ENCODE measurements around the gene ZPR1. TPM values are rescaled to one million over a fixed set of nuclear protein-coding genes. Genes with fewer than 3 reads are reported as not detected.

The ZPR1 gene
- total and polyA plus RNA-seq, 2 of the 4 experiments (the other 2 are of a cell fraction) = 40.8 to 52.0 TPM

- dilution Hi-C loops (cut with HindIII; ENCODE audit: low sequenced_read_pairs, unreplicated experiment) (no loop called here), in situ Hi-C loops (cut with MboI; ENCODE audit: low sequenced_read_pairs) (no loop called here), intact Hi-C loops (cut with micrococcal nuclease) (no loop called here)
- Histone ChIP-seq H3K23ac (ENCODE audit: low read depth, low read length) (no peak overlapping the region), H3K4me1 (ENCODE audit: control insufficient read depth, insufficient read depth, low read length) (peaks cover 7% of the 10 kb centered on the region; the same call in 1 of the 2 replicates), H3K18ac (ENCODE audit: low read depth, low read length) (no peak overlapping the region), H3K36me3 (ENCODE audit: control insufficient read depth, insufficient read depth, low read length) (no peaks in the 10 kb centered on the region), H3K4me3 (ENCODE audit: insufficient read depth, low read depth, low read length) (no peak overlapping the region), H2AK9ac (replicated peaks; ENCODE audit: low read depth, low read length, poor library complexity) (no peak overlapping the region), H3K4me2 (ENCODE audit: low read depth, low read length) (no peak overlapping the region), H2BK120ac (ENCODE audit: low read depth, low read length) (no peak overlapping the region), H2AK5ac (ENCODE audit: low read depth, low read length) (no peak overlapping the region), H4K5ac (ENCODE audit: low read depth, low read length) (no peak overlapping the region), H3K9me1 (ENCODE audit: insufficient read depth, low read length) (no peaks in the 10 kb centered on the region; the same call in 1 of the 2 replicates), H4K20me1 (ENCODE audit: insufficient read depth, low read length) (no peaks in the 10 kb centered on the region), H2AFZ (replicated peaks; ENCODE audit: low read length, poor library complexity) (peak overlapping the region; percentile 8), H3K14ac (replicated peaks; ENCODE audit: low read depth, low read length) (no peak overlapping the region), H3K79me1 (ENCODE audit: low read depth in 1 of 2, low read length in 2 of 2) (no peaks in the 10 kb centered on the region), H4K91ac (ENCODE audit: insufficient read depth, low read depth, low read length) (no peak overlapping the region), H3K4ac (ENCODE audit: low read depth, low read length) (no peak overlapping the region), H3K27ac (ENCODE audit: insufficient read depth, low read length) (no peak overlapping the region), H2BK20ac (ENCODE audit: low read depth, low read length) (no peak overlapping the region), H3K56ac (ENCODE audit: extremely low read depth, insufficient read depth, low read length) (no peak overlapping the region), H2BK15ac (ENCODE audit: low read depth, low read length) (no peak overlapping the region), H3K9me3 (ENCODE audit: control insufficient read depth, insufficient read depth, low read length) (no peaks in the 10 kb centered on the region), H2BK5ac (ENCODE audit: low read depth, low read length, poor library complexity, severe bottlenecking) (no peak overlapping the region), H3K9ac (ENCODE audit: low read depth, low read length) (no peak overlapping the region), H4K8ac (ENCODE audit: low read depth in 2 of 2, low read length in 2 of 2) (no peak overlapping the region), H3K27me3 (ENCODE audit: control insufficient read depth, insufficient read depth, low read length) (peaks cover 7% of the 10 kb centered on the region; the same call in 1 of the 2 replicates)
- no TSS peak for BruUV-seq (replicated peaks)
- 97% methylated on average over 5 of the region's 13 CpGs; no CpG with 5 or more reads in 1 of the 2 experiments for WGBS, 2 experiments (ENCODE audit: extremely low coverage in 2 of 2, insufficient read length in 1 of 2)
- CTCF ChIA-PET = no interaction called here
- TF ChIP-seq SMC3 (IDR thresholded peaks at IDR 0.05; ENCODE audit: low read depth, low read length) = no peak
- TF ChIP-seq MAZ (IDR thresholded peaks at IDR 0.05; ENCODE audit: borderline replicate concordance, low read depth, low read length) = no peak
- TF ChIP-seq NFE2L2 (IDR thresholded peaks at IDR 0.05; ENCODE audit: low read depth, low read length) = no peak
- no peak for TF ChIP-seq BHLHE40 (IDR thresholded peaks at IDR 0.05; ENCODE audit: low read depth, low read length)
- no peak for TF ChIP-seq RCOR1 (IDR thresholded peaks at IDR 0.05; ENCODE audit: insufficient replicate concordance, low read length)
- TF ChIP-seq CEBPB (IDR thresholded peaks at IDR 0.05; ENCODE audit: low read depth, low read length) = no peak
- no peak for TF ChIP-seq FOS (IDR thresholded peaks at IDR 0.05; ENCODE audit: low read depth, low read length)
- no peak for TF ChIP-seq MXI1 (IDR thresholded peaks at IDR 0.05; ENCODE audit: borderline replicate concordance, low read depth, low read length)
- TF ChIP-seq POLR2A (IDR thresholded peaks at IDR 0.05; ENCODE audit: low read depth, low read length) = no peak
- no peak for TF ChIP-seq CTCF (conservative IDR thresholded peaks at IDR 0.05; ENCODE audit: low read depth, low read length)
- no peak for TF ChIP-seq MAFK (IDR thresholded peaks at IDR 0.05; ENCODE audit: low read depth, low read length)
- TF ChIP-seq USF2 (IDR thresholded peaks at IDR 0.05; ENCODE audit: low read depth, low read length) = no peak
- ATAC-seq (ENCODE audit: low read depth) = no peak
- POLR2A ChIA-PET (ENCODE audit: unreplicated experiment) = no interaction called here
- no peak for DNase-seq
Measured at GRCh38 chr11:116832350-116833290, 44.8 kb upstream of the ZPR1 start.
